Glutamatergic neuron (in vitro differentiated cells): ENCODE data around the gene SH3PXD2A. TPM values are rescaled to one million over a fixed set of nuclear protein-coding genes. Genes with fewer than 3 reads are reported as not detected.

Experiments
- DNase-seq: peaks from one replicate; pipeline ENCODE4 v3.0.0; 2022
- H3K27ac Mint-ChIP-seq: one replicate; pipeline ENCODE4 v1.8.0; 2020; ENCODE audit warnings: mild to moderate bottlenecking, mixed read lengths, inconsistent platforms; ENCODE audit not compliant: unreplicated experiment
- H3K27me3 Mint-ChIP-seq: one replicate; pipeline ENCODE4 v1.8.0; 2020; ENCODE audit warnings: mild to moderate bottlenecking, moderate library complexity, mixed read lengths, inconsistent platforms; ENCODE audit not compliant: unreplicated experiment
- H3K36me3 Mint-ChIP-seq: one replicate; pipeline ENCODE4 v1.8.0; 2020; ENCODE audit warnings: mild to moderate bottlenecking, mixed read lengths, inconsistent platforms; ENCODE audit not compliant: unreplicated experiment
- H3K4me1 Mint-ChIP-seq: one replicate; pipeline ENCODE4 v1.8.0; 2020; ENCODE audit warnings: mild to moderate bottlenecking, low read depth, mixed read lengths, inconsistent platforms; ENCODE audit not compliant: unreplicated experiment
- H3K4me3 Mint-ChIP-seq: one replicate; pipeline ENCODE4 v1.8.0; 2020; ENCODE audit warnings: mild to moderate bottlenecking, mixed read lengths, inconsistent platforms; ENCODE audit not compliant: unreplicated experiment
- H3K9me3 Mint-ChIP-seq: one replicate; pipeline ENCODE4 v1.8.0; 2020; ENCODE audit warnings: mild to moderate bottlenecking, moderate library complexity, mixed read lengths, inconsistent platforms; ENCODE audit not compliant: unreplicated experiment
- CTCF ChIP-seq: fragments of 200-600 bp; sonication (generic); IDR thresholded peaks from one replicate; pipeline ENCODE4 v1.5.0; 2021; ENCODE audit not compliant: partially characterized antibody, unreplicated experiment
- total RNA-seq: library from RNA; stranded (reverse); fragmentation: NEBNext Ultra II Directional; extraction: Animal tissue kit (Norgen Biotek cat#: 25700); gene quantifications from one replicate; pipeline ENCODE4 v1.2.1, GENCODE V29; 2021; ENCODE audit not compliant: unreplicated experiment

The SH3PXD2A gene
- total RNA-seq, 1 donor from 2014 or later: 16.7 TPM

- Mint-ChIP-seq H3K27ac (no peak overlapping the region), H3K4me3 (peak overlapping the region; percentile 86), H3K36me3 (no peaks in the 10 kb centered on the region), H3K4me1 (peaks cover 45% of the 10 kb centered on the region), H3K9me3 (peaks cover 10% of the 10 kb centered on the region), H3K27me3 (peaks cover 22% of the 10 kb centered on the region)
- DNase-seq: no peak
- no peak for TF ChIP-seq CTCF
Measured at GRCh38 chr10:103856797-103857170, 1.4 kb upstream of the SH3PXD2A start.

DNA sequence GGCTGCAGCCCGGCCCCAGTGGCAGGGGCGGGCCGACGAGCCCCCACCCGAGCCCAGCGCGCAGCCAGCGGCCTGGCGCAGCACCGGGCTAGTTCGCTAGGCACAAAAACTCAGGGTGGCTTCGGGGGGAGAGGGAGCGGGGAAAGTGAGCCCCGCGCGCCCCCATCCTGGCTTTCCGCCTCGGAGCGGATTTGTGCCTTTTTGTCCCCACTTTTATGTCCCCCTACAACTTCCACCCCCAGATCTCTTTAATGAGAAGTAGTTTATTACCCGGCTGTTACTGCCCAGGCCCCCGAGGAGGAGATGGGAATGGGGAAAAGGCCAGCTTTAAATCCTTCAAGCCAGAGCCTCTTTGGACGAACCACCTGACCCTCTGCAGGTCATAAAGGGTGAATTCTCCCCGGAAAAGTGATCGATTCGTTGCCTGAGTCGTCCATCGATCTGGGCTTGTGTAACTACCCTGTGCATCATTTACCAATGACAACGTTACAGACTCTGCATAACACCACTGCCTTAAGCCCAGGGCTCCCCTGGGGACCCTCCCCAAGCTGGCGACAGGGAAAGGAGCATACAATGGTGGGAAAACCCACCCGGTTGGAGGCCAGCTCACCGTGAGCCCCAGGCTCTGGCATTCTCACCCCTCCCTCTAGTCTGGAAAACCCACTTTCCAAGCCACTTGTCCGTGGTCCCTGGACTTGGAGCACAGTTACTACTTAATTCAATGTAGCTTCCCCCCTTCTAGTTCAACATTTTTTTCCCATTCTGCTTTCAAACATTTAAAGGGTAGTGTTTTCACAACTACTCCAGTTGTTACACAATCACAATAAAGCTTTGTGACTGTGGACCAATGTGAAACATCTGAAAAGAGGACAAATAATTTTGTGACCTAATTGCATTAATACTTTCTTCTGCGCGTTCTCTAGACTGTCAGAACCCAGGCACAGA is 748 bp upstream of the SH3PXD2A start:
- Mint-ChIP-seq H3K27me3 (peaks cover 22% of the 10 kb centered on the region), H3K27ac (peak overlapping the region; percentile 41), H3K4me1 (peaks cover 45% of the 10 kb centered on the region), H3K9me3 (peaks cover 10% of the 10 kb centered on the region), H3K4me3 (peak overlapping the region; percentile 86), H3K36me3 (no peaks in the 10 kb centered on the region)
- TF ChIP-seq CTCF: peak; percentile 10
- peak; percentile 78 for DNase-seq

- Mint-ChIP-seq H3K27ac (peak overlapping the region; percentile 74), H3K27me3 (peaks cover 22% of the 10 kb centered on the region), H3K4me3 (peak overlapping the region; percentile 92), H3K4me1 (peaks cover 52% of the 10 kb centered on the region), H3K36me3 (no peaks in the 10 kb centered on the region), H3K9me3 (peaks cover 10% of the 10 kb centered on the region)
- TF ChIP-seq CTCF: no peak
- peak; percentile 67 for DNase-seq
Measured at GRCh38 chr10:103854686-103855391, 537 bp downstream of the SH3PXD2A start.

DNA sequence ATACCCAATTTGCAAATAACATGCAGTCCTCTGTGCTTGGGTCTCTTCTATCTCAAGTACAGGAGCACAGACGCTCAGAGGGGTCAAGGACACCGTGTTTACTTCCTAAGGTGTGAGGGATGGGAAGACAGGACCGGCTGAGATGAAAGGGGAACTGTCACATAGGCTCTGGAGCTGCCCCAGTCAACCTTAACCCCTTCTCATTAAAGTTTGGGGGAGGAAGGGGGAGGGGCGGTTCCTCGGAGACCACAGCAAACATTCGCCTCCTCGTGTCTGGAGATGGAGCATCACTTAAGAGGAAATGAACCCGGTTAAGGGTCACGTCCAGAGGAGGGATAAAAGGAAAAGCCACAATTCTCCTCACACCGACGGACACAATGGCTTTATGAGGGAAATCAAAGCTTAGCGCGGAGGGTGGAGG is 1.1 kb downstream of the SH3PXD2A start:
- Mint-ChIP-seq H3K9me3 (peaks cover 8% of the 10 kb centered on the region), H3K36me3 (no peaks in the 10 kb centered on the region), H3K4me1 (peaks cover 47% of the 10 kb centered on the region), H3K4me3 (peak overlapping the region; percentile 92), H3K27me3 (peaks cover 22% of the 10 kb centered on the region), H3K27ac (peak overlapping the region; percentile 74)
- peak; percentile 39 for DNase-seq
- no peak for TF ChIP-seq CTCF
